ENCODE data around the gene C11orf91.

C11orf91 gene

GRCh38 chr11:33660962-33661361 lies 39.7 kb downstream of the C11orf91 start:
- TF ChIP-seq POLR2A (IDR thresholded peaks at IDR 0.05; ENCODE audit: extremely low read depth, insufficient read length) (no peak), MAX (IDR thresholded peaks at IDR 0.05; ENCODE audit: low read depth, low read length) (no peak), CTCF (IDR thresholded peaks at IDR 0.05; ENCODE audit: low read depth, low read length) (no peak), MYC (IDR thresholded peaks at IDR 0.05; ENCODE audit: low read depth, low read length) (no peak)
- no peak for DNase-seq (ENCODE audit: low read depth)
- H3K4me3 ChIP-seq (ENCODE audit: low read depth, low read length), result no peak overlapping the region

- no peak for TF ChIP-seq MAX (IDR thresholded peaks at IDR 0.05; ENCODE audit: low read depth, low read length)
- TF ChIP-seq POLR2A (IDR thresholded peaks at IDR 0.05; ENCODE audit: extremely low read depth, insufficient read length), result no peak
- no peak for TF ChIP-seq MYC (IDR thresholded peaks at IDR 0.05; ENCODE audit: low read depth, low read length)
- TF ChIP-seq CTCF (IDR thresholded peaks at IDR 0.05; ENCODE audit: low read depth, low read length), result no peak
- no peak overlapping the region for H3K4me3 ChIP-seq (ENCODE audit: low read depth, low read length)
- DNase-seq (ENCODE audit: low read depth), result no peak
Observed at GRCh38 chr11:33659370-33660139, 41.1 kb downstream of the C11orf91 start.

GRCh38 chr11:33658195-33658900 lies 42.3 kb downstream of the C11orf91 start:
- TF ChIP-seq MAX (IDR thresholded peaks at IDR 0.05; ENCODE audit: low read depth, low read length) (no peak), MYC (IDR thresholded peaks at IDR 0.05; ENCODE audit: low read depth, low read length) (no peak), POLR2A (IDR thresholded peaks at IDR 0.05; ENCODE audit: extremely low read depth, insufficient read length) (no peak), CTCF (IDR thresholded peaks at IDR 0.05; ENCODE audit: low read depth, low read length) (no peak)
- DNase-seq (ENCODE audit: low read depth), result no peak
- no peak overlapping the region for H3K4me3 ChIP-seq (ENCODE audit: low read depth, low read length)

- TF ChIP-seq MYC (IDR thresholded peaks at IDR 0.05; ENCODE audit: low read depth, low read length) (no peak), POLR2A (IDR thresholded peaks at IDR 0.05; ENCODE audit: extremely low read depth, insufficient read length) (no peak), MAX (IDR thresholded peaks at IDR 0.05; ENCODE audit: low read depth, low read length) (no peak), CTCF (IDR thresholded peaks at IDR 0.05; ENCODE audit: low read depth, low read length) (no peak)
- no peak overlapping the region for H3K4me3 ChIP-seq (ENCODE audit: low read depth, low read length)
Observed at GRCh38 chr11:33657757-33658156, 42.9 kb downstream of the C11orf91 start.

GRCh38 chr11:33656768-33657167 lies 43.9 kb downstream of the C11orf91 start:
- no peak for TF ChIP-seq MYC (IDR thresholded peaks at IDR 0.05; ENCODE audit: low read depth, low read length)
- no peak for TF ChIP-seq POLR2A (IDR thresholded peaks at IDR 0.05; ENCODE audit: extremely low read depth, insufficient read length)
- TF ChIP-seq MAX (IDR thresholded peaks at IDR 0.05; ENCODE audit: low read depth, low read length), result no peak
- no peak for TF ChIP-seq CTCF (IDR thresholded peaks at IDR 0.05; ENCODE audit: low read depth, low read length)
- no peak overlapping the region for H3K4me3 ChIP-seq (ENCODE audit: low read depth, low read length)
- DNase-seq (ENCODE audit: low read depth), result no peak

More at GRCh38 chr11:33657757-33658156, 42.9 kb downstream of the C11orf91 start:
- no peak for DNase-seq (ENCODE audit: low read depth)
